GM12801 (cell line): ENCODE results near the gene LHB.
"Not testable (repeated sequence)": the region's sequence is repeated elsewhere in the genome, so short reads cannot be mapped to it uniquely, and the experiment has no call there.

Source experiments
- CTCF ChIP-seq: IDR thresholded peaks from one replicate; pipeline ENCODE4 v1.5.1; 2011; ENCODE audit warnings: control low read depth; ENCODE audit not compliant: insufficient read length; ENCODE audit errors: extremely low read depth

The LHB gene

GRCh38 chr19:49058562-49058961 is 41.7 kb upstream of the LHB start:
- TF ChIP-seq CTCF, result no peak

GRCh38 chr19:49057636-49058234 is 40.8 kb upstream of the LHB start, which contains the start of gene CGB7:
CGB7 (minus strand) TSS chr19:49057749; CDS start chr19:49055375, 2,374 bp downstream.
- no peak for TF ChIP-seq CTCF

- no peak for TF ChIP-seq CTCF
These were observed 39.4 kb upstream of the LHB start for GRCh38 chr19:49056101-49056901.

- TF ChIP-seq CTCF, result not testable (repeated sequence)
These were observed 32.1 kb upstream of the LHB start, which contains the start of gene CGB8 for GRCh38 chr19:49049011-49049410. CGB8 (minus strand) TSS chr19:49049111; CDS start chr19:49048739, 372 bp downstream.

GRCh38 chr19:49043548-49043947 is 26.7 kb upstream of the LHB start, which contains the start of gene CGB5:
CGB5 (plus strand) TSS chr19:49043848; CDS start chr19:49044210, 362 bp downstream.
- not testable (repeated sequence) for TF ChIP-seq CTCF

- TF ChIP-seq CTCF, result no peak
These were observed 25.3 kb upstream of the LHB start for GRCh38 chr19:49042177-49042576.

- TF ChIP-seq CTCF, result not testable (repeated sequence)
These were observed 19.9 kb upstream of the LHB start, which contains the start of gene CGB1 for GRCh38 chr19:49036815-49037214. CGB1 (minus strand) TSS chr19:49036895; CDS start chr19:49036711, 184 bp downstream.
